Heart right ventricle (tissue), 16 donors: Measurements from ENCODE around the gene CCDC190. TPM values are rescaled to one million over a fixed set of nuclear protein-coding genes. Genes with fewer than 3 reads are reported as not detected.

Source experiments
- ATAC-seq, 8 donors: fragments of 200-7000 bp; cut with Tn5 transposase; one replicate each; pipeline ENCODE4 v1.9.1; 2020; ENCODE audit warnings: mild to moderate bottlenecking in 8 of 8, moderate library complexity in 8 of 8, moderate number of reproducible peaks in 1 of 8
- DNase-seq, 2 donors: peaks; one replicate each; pipeline ENCODE4 v3.0.0-alpha.2; 2020
- H3K27ac ChIP-seq, 10 donors: fragments of 200-600 bp; sonication (generic) in 2 of 10; one replicate each; pipeline versions ENCODE4 v1.5.0 to v1.8.0; 2020 to 2022; ENCODE audit warnings: mild to moderate bottlenecking in 3 of 10
- H3K27me3 ChIP-seq, 7 donors: fragments of 200-600 bp; one replicate each; pipeline ENCODE4 v1.8.0; 2021 to 2022; ENCODE audit warnings: mild to moderate bottlenecking in 2 of 7
- H3K36me3 ChIP-seq, 9 donors: fragments of 200-600 bp; sonication (generic) in 1 of 9; one replicate each; pipeline versions ENCODE4 v1.5.0 to v1.8.0; 2020 to 2022; ENCODE audit warnings: mild to moderate bottlenecking in 2 of 9
- H3K4me1 ChIP-seq, 9 donors: fragments of 200-600 bp; sonication (generic) in 1 of 9; one replicate each; pipeline versions ENCODE4 v1.5.0 to v1.8.0; 2020 to 2022; ENCODE audit warnings: mild to moderate bottlenecking in 4 of 9
- H3K4me3 ChIP-seq, 10 donors: fragments of 200-600 bp; sonication (generic) in 2 of 10; one replicate each; pipeline versions ENCODE4 v1.5.0 to v1.8.0; 2020 to 2022; ENCODE audit warnings: mild to moderate bottlenecking in 7 of 10, moderate library complexity in 2 of 10
- H3K9me3 ChIP-seq, 11 donors: fragments of 200-600 bp in 10 of 11; sonication (generic) in 2 of 11; one replicate each; pipeline versions ENCODE4 v1.5.0 to v1.8.0; 2013 to 2022; ENCODE audit warnings: mild to moderate bottlenecking in 2 of 11, control low read depth in 1 of 11, moderate library complexity in 1 of 11
- CTCF ChIP-seq, 9 donors: fragments of 200-600 bp; sonication (generic) in 2 of 9; IDR thresholded peaks; one replicate each; pipeline versions ENCODE4 v1.5.0 to v1.8.0; 2021 to 2022; ENCODE audit warnings: antibody characterized with exemption in 9 of 9, mild to moderate bottlenecking in 5 of 9, moderate library complexity in 1 of 9
- WGBS, 2 donors: extraction: QIAGEN DNeasy Blood & Tissue Kit; methylation state at CpG; one replicate each; pipeline ENCODE4 v1.1.7; 2013; ENCODE audit warnings: inconsistent platforms in 1 of 2; 5-methylcytosine and 5-hydroxymethylcytosine counted together
- intact Hi-C, 10 donors: fragments of 100-400 bp; cut with DNase I; formaldehyde crosslinking; loops; one replicate each; pipeline versions ENCODE4 v1.11.1 to v1.14.2; 2022
- polyA plus RNA-seq, 2 donors: library from polyadenylated mRNA; stranded (reverse); fragments of 200-250 nt; gene quantifications; one replicate each; pipeline ENCODE4 v1.2.3, GENCODE V29; 2013
- total RNA-seq, 10 donors: library from RNA; stranded (reverse); fragmentation: NEBNext Ultra II Directional in 3 of 10; extraction: Animal tissue kit (Norgen Biotek cat#: 25700) in 3 of 10; gene quantifications; one replicate each; pipeline versions ENCODE4 v1.2.1 to v1.2.4, GENCODE V29; 2021 to 2023
- donor health status: Arrhythmogenic right ventricular cardiomyopathy.
- donor health status: ischemic (EF 13 %, LVEDD 7.1; RV severe dilation, severe dysfunction).
- donor health status: healthy with polysubstance abuse.
- donor health status: DM: no; HTN: yes; CAD: no.
- donor health status: DM: no; HTN: no; CAD: no.
- donor health status: ischemic (EF 25% LVEDD 6.9; RV normal size, moderate dysfunction).
- donor health status: ischemic (EF 25% LVEDD 5.7; RV mildly dilated, moderate dysfunction).
- donor health status: healthy.
- donor health status: DM: yes; HTN: yes; CAD: no.
- donor health status: Ischemic cardiomyopathy.
- donor health status: ischemic (EF 35%, LVEDD 5.7; RV mildly dilated, moderate dysfunction).
- donor health status: nonischemic (EF 11% LVEDD 7.7; RV severe dilation, severe dysfunction).
- donor health status: DM: yes; HTN: yes; CAD: no.
- donor health status: PGD.
- donor health status: ischemic (EF 29% LVEDD 5.4; RV normal size, mild dysfunction).
- donor health status: nonischemic (EF 23%, LVEDD 6.1; RV moderate dilation, normal function).

Gene CCDC190
- total and polyA plus RNA-seq, 12 donors, result 0.07 to 1.2 (median 0.30) TPM

GRCh38 chr1:162844153-162844552 lies 16.8 kb downstream of the CCDC190 start:
- ATAC-seq (no peak), DNase-seq (no peak)
- peaks cover 0 to 7% (median 3%) of the 10 kb centered on the region in 11 donors for H3K9me3 ChIP-seq
- H3K27me3 ChIP-seq, result peaks cover 0 to 5% (median 0%) of the 10 kb centered on the region in 7 donors
- 79 to 86% methylated on average over 1 of the region's 1 CpG for WGBS, 2 donors
- no peak overlapping the region for H3K27ac ChIP-seq
- no peaks in the 10 kb centered on the region for H3K36me3 ChIP-seq
- TF ChIP-seq CTCF (IDR thresholded peaks at IDR 0.05), result no peak
- intact Hi-C loops, result no loop called here
- H3K4me3 ChIP-seq, result no peak overlapping the region
- H3K4me1 ChIP-seq, result no peaks in the 10 kb centered on the region

- no peak for ATAC-seq
- peaks cover 0 to 18% (median 12%) of the 10 kb centered on the region in 11 donors for H3K9me3 ChIP-seq
- DNase-seq, result no peak
- no peak overlapping the region for H3K27ac ChIP-seq
- H3K4me1 ChIP-seq, result no peaks in the 10 kb centered on the region
- H3K4me3 ChIP-seq, result no peak overlapping the region
- no peaks in the 10 kb centered on the region for H3K36me3 ChIP-seq
- intact Hi-C loops, result no loop called here
- H3K27me3 ChIP-seq, result peaks cover 0 to 5% (median 0%) of the 10 kb centered on the region in 7 donors
- TF ChIP-seq CTCF (IDR thresholded peaks at IDR 0.05), result no peak
Observed at GRCh38 chr1:162840250-162840839, 20.6 kb downstream of the CCDC190 start.

- Histone ChIP-seq H3K9me3 (peaks cover 0 to 18% (median 12%) of the 10 kb centered on the region in 11 donors), H3K4me1 (no peaks in the 10 kb centered on the region), H3K36me3 (no peaks in the 10 kb centered on the region), H3K27ac (no peak overlapping the region), H3K27me3 (peaks cover 0 to 7% (median 0%) of the 10 kb centered on the region in 7 donors), H3K4me3 (no peak overlapping the region)
- ATAC-seq (no peak), DNase-seq (no peak)
- no peak for TF ChIP-seq CTCF (IDR thresholded peaks at IDR 0.05)
- WGBS, 2 donors, result 72 to 98% methylated on average over 4 of the region's 4 CpGs
- intact Hi-C loops, result no loop called here
Observed at GRCh38 chr1:162838863-162839262, 22.1 kb downstream of the CCDC190 start.

GRCh38 chr1:162835157-162835899 lies 25.6 kb downstream of the CCDC190 start:
- Histone ChIP-seq H3K36me3 (no peaks in the 10 kb centered on the region), H3K4me1 (no peaks in the 10 kb centered on the region), H3K27me3 (peaks cover 0 to 7% (median 0%) of the 10 kb centered on the region in 7 donors), H3K9me3 (peaks cover 0 to 18% (median 12%) of the 10 kb centered on the region in 11 donors), H3K27ac (no peak overlapping the region), H3K4me3 (no peak overlapping the region)
- DNase-seq (no peak), ATAC-seq (no peak)
- 46 to 55% methylated on average over 3 of the region's 3 CpGs for WGBS, 2 donors
- intact Hi-C loops, result no loop called here
- TF ChIP-seq CTCF (IDR thresholded peaks at IDR 0.05), result no peak
